M059J (cell line): ENCODE measurements around the gene RIMBP2. TPM values are rescaled to one million over a fixed set of nuclear protein-coding genes. Genes with fewer than 3 reads are reported as not detected.

Experiments
- DNase-seq: peaks from one replicate; pipeline ENCODE4 v3.0.0-alpha.2; 2012; ENCODE audit warnings: low read depth
- total RNA-seq: library from RNA; depleted of rRNA; stranded (reverse); fragments of >200 nt; shearing (Covaris generic); gene quantifications from 2 replicates; pipeline ENCODE4 v1.2.3, GENCODE V29; 2014

The RIMBP2 gene
- total RNA-seq, 1 experiment from 2014 or later, result 0.47 TPM

- DNase-seq, result no peak
Observed at GRCh38 chr12:130737731-130738130, 21.6 kb upstream of the RIMBP2 start.

- DNase-seq, result no peak
Observed at GRCh38 chr12:130729344-130729743, 13.2 kb upstream of the RIMBP2 start.

GRCh38 chr12:130728158-130729058, 12.3 kb upstream of the RIMBP2 start:
- no peak for DNase-seq

DNA sequence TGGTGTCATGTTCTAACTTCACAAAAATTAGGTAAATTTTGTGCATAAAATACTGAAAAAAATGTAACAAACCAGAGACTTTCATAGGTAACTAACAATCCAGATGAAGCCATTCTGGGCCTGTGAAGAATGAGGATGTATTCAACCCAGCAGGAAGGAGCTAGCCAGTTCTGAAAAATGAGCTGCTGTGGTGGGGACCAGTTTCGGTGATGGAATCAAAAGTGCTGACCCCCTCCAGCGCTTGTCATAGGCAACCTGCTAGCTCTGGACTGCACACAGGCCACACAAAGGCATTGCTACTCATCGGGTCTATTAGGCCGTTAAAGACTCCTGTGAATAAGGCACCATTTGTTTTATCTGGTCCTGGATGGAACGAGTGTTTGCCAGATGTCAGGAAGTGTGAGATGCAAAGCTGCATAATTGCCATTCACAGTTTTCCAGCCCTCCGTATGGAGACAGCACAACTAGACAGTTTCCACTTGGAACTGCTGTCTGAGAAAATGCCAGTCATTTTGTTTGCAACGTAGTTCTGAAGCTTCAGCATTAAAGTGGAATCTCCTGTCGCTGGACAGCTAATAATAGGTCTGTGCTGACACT, 3.3 kb upstream of the RIMBP2 start:
- no peak for DNase-seq

DNA sequence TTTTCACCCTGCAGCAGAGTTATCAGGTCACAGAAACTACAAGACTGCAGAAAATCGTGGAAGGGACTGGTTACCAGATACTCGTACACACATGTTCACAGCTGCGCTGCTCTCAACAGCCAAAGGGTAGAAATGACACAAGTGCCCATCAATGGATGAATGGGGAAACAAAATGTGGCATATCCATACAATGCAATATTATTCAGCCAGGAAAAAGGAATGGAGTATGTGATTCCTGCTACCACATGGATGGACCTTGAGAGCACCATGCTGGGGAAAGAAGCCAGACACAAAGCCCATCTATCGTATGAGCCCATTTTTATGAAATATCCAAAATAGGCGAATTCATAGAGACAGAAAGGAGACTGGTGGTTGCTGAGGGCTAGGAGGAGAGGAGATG, 1.7 kb upstream of the RIMBP2 start:
- DNase-seq, result no peak

GRCh38 chr12:130716969-130717366, 869 bp upstream of the RIMBP2 start:
- DNase-seq, result no peak

GRCh38 chr12:130715150-130715997, 725 bp downstream of the RIMBP2 start:
- DNase-seq, result no peak

GRCh38 chr12:130714591-130715149, 1.4 kb downstream of the RIMBP2 start:
- no peak for DNase-seq

- DNase-seq, result peak; percentile 3
Observed at GRCh38 chr12:130714091-130714590, 2.0 kb downstream of the RIMBP2 start.

DNA sequence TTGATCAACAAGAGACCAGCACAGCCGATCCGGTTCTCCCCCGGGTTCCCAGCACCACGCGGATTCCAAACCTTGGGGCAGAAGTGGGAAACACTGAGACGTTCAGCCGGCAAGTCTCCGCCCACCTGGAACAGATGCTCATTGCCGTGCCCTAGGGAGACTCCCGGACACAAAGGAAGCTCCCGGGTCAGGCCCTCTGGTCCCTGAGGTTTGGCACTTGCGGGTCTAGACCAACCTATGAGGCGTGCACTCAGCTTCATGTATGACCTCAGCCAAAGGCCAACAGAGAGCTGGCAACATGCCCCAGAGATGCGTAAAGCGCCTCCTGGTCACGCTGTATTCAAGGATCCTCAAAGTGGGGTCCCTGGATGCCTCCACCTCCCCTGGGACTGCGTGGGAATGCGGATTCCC, 2.5 kb downstream of the RIMBP2 start:
- DNase-seq, result no peak

DNA sequence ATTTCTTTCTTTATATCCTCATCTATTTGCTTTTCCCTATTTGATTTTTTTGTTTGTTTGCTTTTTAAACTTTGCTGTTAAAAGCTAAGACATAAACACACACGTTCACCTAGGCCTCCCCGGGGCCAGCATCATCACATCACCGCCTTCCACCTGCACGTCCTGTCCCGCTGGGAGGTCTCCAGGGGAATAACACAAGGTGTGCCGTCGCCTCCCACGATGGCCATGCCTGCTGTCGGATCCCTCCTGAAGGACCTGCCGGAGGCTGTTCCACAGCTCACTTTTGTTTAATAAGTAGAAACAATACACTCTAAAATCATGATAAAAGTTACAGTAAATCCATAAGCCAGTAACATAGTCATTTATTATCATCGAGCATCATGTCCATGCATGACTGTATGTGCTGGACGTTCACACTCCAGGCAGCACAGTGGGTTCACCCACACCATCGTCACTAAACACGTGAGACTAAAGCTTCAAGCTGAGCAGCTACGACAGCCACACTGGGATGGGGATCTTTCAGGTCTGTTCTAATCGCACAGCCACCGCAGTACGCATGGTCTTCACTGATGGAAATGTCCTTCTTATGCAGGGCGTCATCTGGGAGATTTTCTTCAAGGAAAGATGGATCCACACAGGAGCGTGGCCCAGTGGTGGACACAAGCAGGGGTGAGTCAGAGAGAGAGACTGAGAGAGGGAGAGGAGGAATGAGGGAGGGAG, 3.6 kb downstream of the RIMBP2 start:
- no peak for DNase-seq

GRCh38 chr12:130711756-130712155, 4.3 kb downstream of the RIMBP2 start:
- DNase-seq, result no peak

GRCh38 chr12:130710733-130711080, 5.4 kb downstream of the RIMBP2 start:
- DNase-seq, result no peak

- DNase-seq, result no peak
Observed at GRCh38 chr12:130709971-130710732, 5.9 kb downstream of the RIMBP2 start.

DNA sequence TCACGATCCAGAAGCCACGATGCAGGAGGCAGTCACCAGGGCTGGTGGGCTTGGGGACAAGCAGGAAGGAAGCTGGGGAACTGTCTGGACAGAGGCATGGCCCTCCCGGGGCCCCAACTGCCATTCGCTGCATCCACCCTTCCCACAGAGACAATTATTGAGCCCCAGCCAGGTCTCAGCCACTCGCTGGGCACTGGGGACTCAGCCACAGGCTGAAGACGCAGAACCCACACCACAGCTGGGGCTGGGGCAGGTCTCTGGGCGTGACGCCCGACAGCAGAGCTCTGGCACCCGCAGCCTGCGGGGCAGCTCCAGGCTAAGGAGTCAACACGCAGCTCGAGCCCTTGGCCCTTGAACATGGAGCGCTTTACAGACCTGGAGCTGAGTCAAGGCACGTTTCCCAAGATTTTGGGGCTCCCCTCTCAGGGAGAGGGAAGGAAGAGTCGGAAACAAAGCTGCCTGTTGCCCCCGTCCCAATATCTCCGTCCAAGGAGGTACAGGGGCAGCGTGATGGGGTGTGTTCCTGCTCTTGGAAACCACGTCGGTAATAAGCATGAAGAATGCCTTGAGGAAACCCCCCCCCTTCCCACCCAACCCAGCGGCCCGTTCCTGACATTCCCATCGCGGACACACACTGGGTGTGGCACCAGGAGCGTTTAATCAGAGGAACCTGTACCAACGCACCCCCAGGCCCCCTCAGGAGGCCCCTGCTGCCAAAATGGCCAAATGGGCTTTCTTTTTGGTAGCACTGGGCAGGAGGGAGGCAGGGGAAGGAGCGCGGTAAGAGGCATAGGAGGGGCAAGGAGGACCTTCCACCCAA, 6.7 kb downstream of the RIMBP2 start:
- no peak for DNase-seq

DNA sequence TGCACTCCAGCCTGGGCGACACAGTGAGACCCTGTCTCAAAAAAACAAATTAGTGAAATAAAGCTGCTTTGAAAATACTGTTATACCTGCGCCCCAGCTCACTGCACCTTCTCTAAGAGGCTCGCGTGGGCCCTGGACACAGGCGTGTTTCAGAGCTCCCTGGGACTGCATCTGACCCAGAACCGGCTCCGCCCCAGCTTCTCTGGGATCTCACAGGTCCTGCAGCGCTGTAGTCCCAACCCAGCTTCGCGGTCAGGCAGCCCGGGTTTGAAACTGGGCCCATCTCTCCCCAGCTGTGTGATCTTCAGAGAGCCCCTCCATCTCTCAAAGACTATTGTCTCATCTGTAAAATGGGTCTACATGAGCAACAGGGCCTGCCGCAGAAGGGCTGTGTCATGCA, 7.5 kb downstream of the RIMBP2 start:
- no peak for DNase-seq

GRCh38 chr12:130707571-130707891, 8.6 kb downstream of the RIMBP2 start:
- DNase-seq, result no peak

DNA sequence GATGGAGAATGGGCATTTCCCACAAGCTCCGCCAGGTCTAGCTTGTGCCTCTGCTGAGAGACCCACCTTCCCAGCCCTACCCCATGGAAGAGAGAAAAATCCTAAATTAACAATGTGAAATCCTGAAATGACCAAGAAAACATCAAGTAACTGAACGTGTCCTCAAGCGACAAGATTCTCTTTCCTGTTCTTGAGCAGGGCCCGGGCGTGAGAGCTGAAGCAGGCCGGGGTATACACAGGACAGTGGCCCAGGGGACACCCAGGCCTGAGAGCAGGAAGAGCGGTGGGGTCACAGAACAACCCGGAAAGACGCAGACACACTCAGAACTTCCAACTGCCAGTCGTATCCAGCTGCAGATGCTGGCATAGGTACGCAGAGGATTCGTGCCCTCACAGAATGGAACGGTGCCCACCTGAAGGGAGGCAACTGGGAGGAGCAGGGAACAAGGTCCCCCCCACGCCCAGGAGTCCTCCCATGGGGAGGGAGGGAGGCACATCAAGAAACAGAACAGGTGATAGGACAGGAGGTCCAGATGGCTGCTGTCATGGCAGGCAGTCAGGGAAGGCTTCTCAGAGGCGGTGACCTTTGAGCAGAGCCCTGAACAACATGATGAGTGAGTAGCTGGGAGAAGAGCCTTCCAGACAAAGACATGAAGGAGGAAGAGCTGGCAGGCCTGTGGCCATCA, 9.1 kb downstream of the RIMBP2 start:
- no peak for DNase-seq

GRCh38 chr12:130706311-130706710, 9.8 kb downstream of the RIMBP2 start:
- no peak for DNase-seq
